ENCODE data around the gene NDUFAF2.

NDUFAF2 gene

GRCh38 chr5:61168951-61169350, 223.9 kb downstream of the NDUFAF2 start:
- no peak for TF ChIP-seq CTCF (IDR thresholded peaks at IDR 0.05; ENCODE audit: extremely low read depth, missing control alignments)
- DNase-seq (ENCODE audit: low spot score) = no peak

- no peak for TF ChIP-seq CTCF (IDR thresholded peaks at IDR 0.05; ENCODE audit: extremely low read depth, missing control alignments)
- no peak for DNase-seq (ENCODE audit: low spot score)
Observed at GRCh38 chr5:61171479-61171878, 226.5 kb downstream of the NDUFAF2 start.

- no peak for DNase-seq (ENCODE audit: low spot score)
- no peak for TF ChIP-seq CTCF (IDR thresholded peaks at IDR 0.05; ENCODE audit: extremely low read depth, missing control alignments)
Observed at GRCh38 chr5:61176631-61177030, 231.6 kb downstream of the NDUFAF2 start.

GRCh38 chr5:61177070-61177469, 232.1 kb downstream of the NDUFAF2 start:
- TF ChIP-seq CTCF (IDR thresholded peaks at IDR 0.05; ENCODE audit: extremely low read depth, missing control alignments) = no peak
- no peak for DNase-seq (ENCODE audit: low spot score)

- peak; percentile 50 for DNase-seq (ENCODE audit: low spot score)
- no peak for TF ChIP-seq CTCF (IDR thresholded peaks at IDR 0.05; ENCODE audit: extremely low read depth, missing control alignments)
Observed at GRCh38 chr5:61177716-61178115, 232.7 kb downstream of the NDUFAF2 start.

- no peak for TF ChIP-seq CTCF (IDR thresholded peaks at IDR 0.05; ENCODE audit: extremely low read depth, missing control alignments)
- DNase-seq (ENCODE audit: low spot score) = no peak
Observed at GRCh38 chr5:61178702-61179101, 233.7 kb downstream of the NDUFAF2 start.

GRCh38 chr5:61180886-61181285, 235.9 kb downstream of the NDUFAF2 start:
- no peak for TF ChIP-seq CTCF (IDR thresholded peaks at IDR 0.05; ENCODE audit: extremely low read depth, missing control alignments)

More at GRCh38 chr5:61180886-61181285, 235.9 kb downstream of the NDUFAF2 start:
- DNase-seq (ENCODE audit: low spot score) = no peak
